GM18505 (cell line): Measurements from ENCODE around the gene PGAM2.
"Not testable (repeated sequence)": the region's sequence is repeated elsewhere in the genome, so short reads cannot be mapped to it uniquely, and the experiment has no call there.

Experiments
- ATAC-seq: cut with Tn5 transposase; IDR thresholded peaks from one replicate; pipeline ENCODE4 v1.9.1; 2021; ENCODE audit not compliant: unreplicated experiment
- POLR2A ChIP-seq: IDR thresholded peaks from 4 replicates; pipeline ENCODE4 v1.6.1; 2011; ENCODE audit warnings: borderline replicate concordance; ENCODE audit not compliant: insufficient read depth, insufficient read length; ENCODE audit errors: extremely low read depth

Gene PGAM2

GRCh38 chr7:44018857-44019807 lies 46.2 kb downstream of the PGAM2 start:
- TF ChIP-seq POLR2A: peak; percentile 63
- peak; percentile 91 for ATAC-seq

- not testable (repeated sequence) for ATAC-seq
Observed at GRCh38 chr7:44015090-44015489, 50.3 kb downstream of the PGAM2 start.
